Loucy (cell line): ENCODE results near the gene LCMT1.
"Not testable (repeated sequence)": the region's sequence is repeated elsewhere in the genome, so short reads cannot be mapped to it uniquely, and the experiment has no call there.

Experiments
- H2AFZ ChIP-seq: fragments of 200-600 bp; sonication (generic); 2 replicates; pipeline ENCODE4 v1.6.0; 2016; ENCODE audit warnings: antibody characterized with exemption, mild to moderate bottlenecking, low read length, moderate library complexity
- H3F3A ChIP-seq: fragments of 200-600 bp; 2 replicates; pipeline ENCODE4 v1.6.0; 2016; ENCODE audit warnings: antibody characterized with exemption, low read depth, mild to moderate bottlenecking
- H3K27me3 ChIP-seq: fragments of 200-600 bp; sonication (generic); 2 replicates; pipeline ENCODE4 v1.6.1; 2014; ENCODE audit warnings: low read length, mild to moderate bottlenecking; ENCODE audit not compliant: insufficient read depth, poor library complexity, severe bottlenecking
- H3K36me3 ChIP-seq: fragments of 200-600 bp; sonication (generic); 2 replicates; pipeline ENCODE4 v1.6.1; 2016; ENCODE audit warnings: low read length; ENCODE audit not compliant: insufficient read depth
- H3K4me1 ChIP-seq: fragments of 200-600 bp; sonication (generic); 2 replicates; pipeline ENCODE4 v1.5.1; 2014; ENCODE audit warnings: low read length, mild to moderate bottlenecking; ENCODE audit not compliant: insufficient read depth, poor library complexity, severe bottlenecking
- H3K4me2 ChIP-seq: fragments of 200-600 bp; sonication (generic); 2 replicates; pipeline ENCODE4 v1.6.0; 2014; ENCODE audit warnings: antibody characterized with exemption, low read length, low read depth, mild to moderate bottlenecking; ENCODE audit not compliant: poor library complexity, severe bottlenecking
- H3K4me3 ChIP-seq: fragments of 200-600 bp; sonication (generic); 2 replicates; pipeline ENCODE4 v1.5.1; 2014; ENCODE audit warnings: low read length, mild to moderate bottlenecking, mixed read lengths; ENCODE audit not compliant: poor library complexity, severe bottlenecking
- H3K79me2 ChIP-seq: fragments of 200-600 bp; sonication (generic); 2 replicates; pipeline ENCODE4 v1.6.1; 2014; ENCODE audit warnings: low read length; ENCODE audit not compliant: insufficient read depth
- H3K9ac ChIP-seq: fragments of 200-600 bp; sonication (generic); 2 replicates; pipeline ENCODE4 v1.6.0; 2014; ENCODE audit warnings: mild to moderate bottlenecking, low read depth, low read length, moderate library complexity; ENCODE audit not compliant: poor library complexity, severe bottlenecking
- H3K9me2 ChIP-seq: fragments of 200-600 bp; sonication (generic); replicated peaks from 2 replicates; pipeline ENCODE4 v1.6.1; 2016; ENCODE audit warnings: low read depth, low read length, mixed read lengths
- H3K9me3 ChIP-seq: fragments of 200-600 bp; sonication (generic); 2 replicates; pipeline ENCODE4 v1.6.1; 2014; ENCODE audit warnings: mild to moderate bottlenecking, antibody characterized with exemption, low read length, low read depth; ENCODE audit not compliant: insufficient read depth
- H4K20me1 ChIP-seq: fragments of 200-600 bp; sonication (generic); 2 replicates; pipeline ENCODE4 v1.6.0; 2014; ENCODE audit warnings: antibody characterized with exemption, low read length, mild to moderate bottlenecking; ENCODE audit not compliant: insufficient read depth, poor library complexity, severe bottlenecking
- EZH2phosphoT487 ChIP-seq: fragments of 200-600 bp; IDR thresholded peaks from 2 replicates; pipeline ENCODE4 v1.6.1; 2018; ENCODE audit warnings: antibody characterized with exemption, mild to moderate bottlenecking, moderate library complexity, borderline replicate concordance
- TF ChIP-seq, protein P1 (sequence below): fragments of 200-600 bp; sonication (generic); conservative IDR thresholded peaks from 2 replicates; pipeline ENCODE4 v1.5.1; 2014; ENCODE audit warnings: mild to moderate bottlenecking, antibody characterized with exemption, low read length

The LCMT1 gene

GRCh38 chr16:25161753-25162367, 50.3 kb downstream of the LCMT1 start:
- Histone ChIP-seq H3K9ac (no peak overlapping the region), H3K36me3 (peaks cover 50% of the 10 kb centered on the region; the same call in 1 of the 2 replicates), H4K20me1 (no peaks in the 10 kb centered on the region), H3K79me2 (no peaks in the 10 kb centered on the region), H3F3A (no peaks in the 10 kb centered on the region), H2AFZ (no peak overlapping the region), H3K9me2 (no peaks in the 10 kb centered on the region), H3K4me1 (no peaks in the 10 kb centered on the region), H3K9me3 (no peaks in the 10 kb centered on the region), H3K4me2 (no peak overlapping the region), H3K27me3 (no peaks in the 10 kb centered on the region), H3K4me3 (no peak overlapping the region)
- TF ChIP-seq EZH2phosphoT487: no peak
- TF ChIP-seq, protein P1, sequence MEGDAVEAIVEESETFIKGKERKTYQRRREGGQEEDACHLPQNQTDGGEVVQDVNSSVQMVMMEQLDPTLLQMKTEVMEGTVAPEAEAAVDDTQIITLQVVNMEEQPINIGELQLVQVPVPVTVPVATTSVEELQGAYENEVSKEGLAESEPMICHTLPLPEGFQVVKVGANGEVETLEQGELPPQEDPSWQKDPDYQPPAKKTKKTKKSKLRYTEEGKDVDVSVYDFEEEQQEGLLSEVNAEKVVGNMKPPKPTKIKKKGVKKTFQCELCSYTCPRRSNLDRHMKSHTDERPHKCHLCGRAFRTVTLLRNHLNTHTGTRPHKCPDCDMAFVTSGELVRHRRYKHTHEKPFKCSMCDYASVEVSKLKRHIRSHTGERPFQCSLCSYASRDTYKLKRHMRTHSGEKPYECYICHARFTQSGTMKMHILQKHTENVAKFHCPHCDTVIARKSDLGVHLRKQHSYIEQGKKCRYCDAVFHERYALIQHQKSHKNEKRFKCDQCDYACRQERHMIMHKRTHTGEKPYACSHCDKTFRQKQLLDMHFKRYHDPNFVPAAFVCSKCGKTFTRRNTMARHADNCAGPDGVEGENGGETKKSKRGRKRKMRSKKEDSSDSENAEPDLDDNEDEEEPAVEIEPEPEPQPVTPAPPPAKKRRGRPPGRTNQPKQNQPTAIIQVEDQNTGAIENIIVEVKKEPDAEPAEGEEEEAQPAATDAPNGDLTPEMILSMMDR: no peak

GRCh38 chr16:25163683-25164082, 52.1 kb downstream of the LCMT1 start:
- H3K4me2 ChIP-seq: no peak overlapping the region

GRCh38 chr16:25165284-25165683, 53.7 kb downstream of the LCMT1 start:
- Histone ChIP-seq H3K9ac (no peak overlapping the region), H2AFZ (no peak overlapping the region), H3K36me3 (peaks cover 70% of the 10 kb centered on the region; the same call in 1 of the 2 replicates), H3K4me3 (no peak overlapping the region), H3F3A (no peaks in the 10 kb centered on the region), H3K4me1 (no peaks in the 10 kb centered on the region), H4K20me1 (no peaks in the 10 kb centered on the region), H3K27me3 (no peaks in the 10 kb centered on the region), H3K9me2 (no peaks in the 10 kb centered on the region), H3K4me2 (no peak overlapping the region), H3K9me3 (no peaks in the 10 kb centered on the region), H3K79me2 (no peaks in the 10 kb centered on the region)
- no peak for TF ChIP-seq EZH2phosphoT487
- TF ChIP-seq, protein P1: no peak

More at GRCh38 chr16:25163683-25164082, 52.1 kb downstream of the LCMT1 start:
- Histone ChIP-seq H3K79me2 (no peaks in the 10 kb centered on the region), H4K20me1 (no peaks in the 10 kb centered on the region), H3K9me3 (no peaks in the 10 kb centered on the region), H3F3A (no peaks in the 10 kb centered on the region), H3K4me3 (no peak overlapping the region), H2AFZ (no peak overlapping the region), H3K9me2 (no peaks in the 10 kb centered on the region), H3K27me3 (no peaks in the 10 kb centered on the region), H3K36me3 (peaks cover 57% of the 10 kb centered on the region; the same call in 1 of the 2 replicates), H3K4me1 (no peaks in the 10 kb centered on the region), H3K9ac (no peak overlapping the region)
- TF ChIP-seq, protein P1: no peak
- no peak for TF ChIP-seq EZH2phosphoT487

DNA sequence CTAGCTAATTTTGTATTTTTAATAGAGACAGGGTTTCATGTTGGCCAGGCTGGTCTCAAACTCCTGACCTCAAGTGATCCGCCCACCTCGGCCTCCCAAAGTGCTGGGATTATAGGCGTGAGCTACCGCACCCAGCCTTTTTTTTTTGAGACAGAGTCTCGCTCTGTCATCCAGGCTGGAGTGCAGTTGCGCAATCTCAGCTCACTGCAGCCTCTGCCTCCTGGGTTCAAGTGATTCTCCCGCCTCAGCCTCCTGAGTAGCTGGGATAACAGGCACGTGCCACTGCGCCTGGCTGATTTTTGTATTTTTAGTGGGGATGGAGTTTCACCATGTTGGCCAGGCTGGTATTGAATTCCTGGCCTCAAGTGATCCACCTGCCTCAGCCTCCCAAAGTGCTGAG, 56.4 kb downstream of the LCMT1 start:
- H3F3A ChIP-seq, H4K20me1 ChIP-seq, H3K9me3 ChIP-seq, H3K4me1 ChIP-seq, H3K4me2 ChIP-seq, H3K27me3 ChIP-seq, H3K4me3 ChIP-seq, H3K9me2 ChIP-seq, H3K79me2 ChIP-seq, H2AFZ ChIP-seq, H3K9ac ChIP-seq: not testable (repeated sequence)
- H3K36me3 ChIP-seq: peaks cover 64% of the 10 kb centered on the region; the same call in 1 of the 2 replicates
